ENCODE results near the gene FANCD2OS.
"Not testable (repeated sequence)": the region's sequence is repeated elsewhere in the genome, so short reads cannot be mapped to it uniquely, and the experiment has no call there.

FANCD2OS gene

DNA sequence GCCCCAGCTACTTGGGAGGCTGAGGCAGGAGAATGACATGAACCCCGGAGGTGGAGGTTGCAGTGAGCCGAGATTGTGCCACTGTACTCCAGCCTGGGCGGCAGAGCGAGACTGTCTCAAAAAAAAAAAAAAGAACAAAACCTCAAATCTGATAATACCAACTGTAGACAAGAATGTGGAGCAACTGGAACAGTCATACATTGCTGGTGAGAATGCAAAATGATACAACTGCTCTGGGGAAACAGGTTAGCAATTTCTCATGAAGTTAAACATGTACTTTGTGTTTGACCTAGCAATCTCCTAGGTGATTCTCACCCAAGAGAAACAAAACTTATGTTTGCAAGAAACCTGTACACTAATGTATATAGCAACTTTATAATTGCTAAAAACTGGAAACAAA lies 29.1 kb upstream of the FANCD2OS start:
- intact Hi-C loops (cut with DNase I; ENCODE audit: low total_unique reads), result no loop called here
- H3K4me1 ChIP-seq, result no peaks in the 10 kb centered on the region
- H3K9me3 ChIP-seq, result no peaks in the 10 kb centered on the region
- H3K27ac ChIP-seq, result no peak overlapping the region
- H3K4me3 ChIP-seq, result no peak overlapping the region
- H3K36me3 ChIP-seq, result no peaks in the 10 kb centered on the region
- TF ChIP-seq, protein P1, sequence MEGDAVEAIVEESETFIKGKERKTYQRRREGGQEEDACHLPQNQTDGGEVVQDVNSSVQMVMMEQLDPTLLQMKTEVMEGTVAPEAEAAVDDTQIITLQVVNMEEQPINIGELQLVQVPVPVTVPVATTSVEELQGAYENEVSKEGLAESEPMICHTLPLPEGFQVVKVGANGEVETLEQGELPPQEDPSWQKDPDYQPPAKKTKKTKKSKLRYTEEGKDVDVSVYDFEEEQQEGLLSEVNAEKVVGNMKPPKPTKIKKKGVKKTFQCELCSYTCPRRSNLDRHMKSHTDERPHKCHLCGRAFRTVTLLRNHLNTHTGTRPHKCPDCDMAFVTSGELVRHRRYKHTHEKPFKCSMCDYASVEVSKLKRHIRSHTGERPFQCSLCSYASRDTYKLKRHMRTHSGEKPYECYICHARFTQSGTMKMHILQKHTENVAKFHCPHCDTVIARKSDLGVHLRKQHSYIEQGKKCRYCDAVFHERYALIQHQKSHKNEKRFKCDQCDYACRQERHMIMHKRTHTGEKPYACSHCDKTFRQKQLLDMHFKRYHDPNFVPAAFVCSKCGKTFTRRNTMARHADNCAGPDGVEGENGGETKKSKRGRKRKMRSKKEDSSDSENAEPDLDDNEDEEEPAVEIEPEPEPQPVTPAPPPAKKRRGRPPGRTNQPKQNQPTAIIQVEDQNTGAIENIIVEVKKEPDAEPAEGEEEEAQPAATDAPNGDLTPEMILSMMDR (IDR thresholded peaks at IDR 0.05), result no peak
- no peaks in the 10 kb centered on the region for H3K27me3 ChIP-seq
- no peak for DNase-seq

DNA sequence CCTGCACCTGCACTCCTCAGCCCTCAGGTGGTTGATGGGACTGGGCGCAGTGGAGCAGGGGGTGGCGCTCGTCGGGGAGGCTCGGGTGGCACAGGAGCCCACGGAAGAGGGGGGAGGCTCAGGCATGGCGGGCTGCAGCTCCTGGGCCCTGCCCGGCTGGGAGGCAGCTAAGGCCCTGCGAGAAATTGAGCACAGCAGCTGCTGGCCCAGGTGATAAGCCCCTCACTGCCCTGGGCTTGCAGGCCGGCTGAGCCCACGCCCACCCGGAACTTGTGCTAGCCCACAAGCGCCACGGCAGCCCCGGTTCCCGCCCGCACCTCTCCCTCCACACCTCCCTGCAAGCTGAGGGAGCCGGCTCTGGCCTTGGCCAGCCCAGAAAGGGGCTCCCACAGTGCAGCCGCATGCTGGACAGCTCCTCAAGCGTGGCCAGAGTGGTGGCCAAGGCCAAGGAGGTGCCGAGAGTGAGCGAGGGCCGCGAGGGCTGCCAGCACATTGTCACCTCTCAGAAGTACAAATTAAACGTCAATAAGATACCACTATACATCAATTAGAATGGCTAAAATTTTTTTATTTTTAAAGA lies 28.5 kb upstream of the FANCD2OS start:
- TF ChIP-seq, protein P1 (IDR thresholded peaks at IDR 0.05), result no peak
- intact Hi-C loops (cut with DNase I; ENCODE audit: low total_unique reads), result no loop called here
- no peaks in the 10 kb centered on the region for H3K36me3 ChIP-seq
- H3K4me3 ChIP-seq, result no peak overlapping the region
- H3K9me3 ChIP-seq, result no peaks in the 10 kb centered on the region
- no peaks in the 10 kb centered on the region for H3K4me1 ChIP-seq
- no peak overlapping the region for H3K27ac ChIP-seq
- DNase-seq, result no peak
- no peaks in the 10 kb centered on the region for H3K27me3 ChIP-seq

DNA sequence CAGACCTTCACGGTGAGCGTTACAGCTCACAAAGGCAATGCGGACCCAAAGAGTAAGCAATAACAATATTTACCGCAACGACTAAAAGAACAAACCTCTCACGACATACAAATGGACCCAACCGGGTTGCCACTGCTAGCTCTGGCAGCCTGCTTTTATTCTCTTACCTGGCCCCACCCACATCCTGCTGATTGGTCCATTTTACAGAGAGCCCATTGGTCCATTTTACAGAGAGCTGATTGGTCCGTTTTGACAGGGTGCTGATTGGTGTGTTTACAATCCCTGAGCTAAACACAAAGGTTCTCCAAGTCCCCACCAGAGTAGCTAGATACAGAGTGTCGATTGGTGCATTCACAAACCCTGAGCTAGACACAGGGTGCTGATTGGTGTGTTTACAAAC lies 27.8 kb upstream of the FANCD2OS start:
- not testable (repeated sequence) for H3K4me1 ChIP-seq, DNase-seq

DNA sequence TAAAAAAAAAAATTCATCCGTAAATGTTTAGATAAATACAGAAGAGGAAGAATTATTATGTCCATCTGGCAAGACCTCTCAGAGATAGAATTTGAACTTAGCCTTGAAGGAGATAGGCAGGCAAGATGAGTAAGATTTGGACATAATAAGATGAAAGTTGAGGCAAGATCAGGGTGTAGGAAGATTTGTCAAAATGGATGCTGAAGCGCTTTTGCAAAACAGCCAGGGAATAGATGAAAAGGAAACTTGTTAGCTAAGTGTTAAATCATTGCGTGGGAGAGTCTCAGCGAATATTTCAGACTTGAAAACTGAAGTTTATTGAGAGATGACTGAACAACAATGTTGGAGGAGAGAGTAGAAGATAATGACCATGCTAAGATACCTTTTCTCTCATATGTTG lies 14.7 kb upstream of the FANCD2OS start:
- Histone ChIP-seq H3K4me1 (peaks cover 0 to 18% (median 9%) of the 10 kb centered on the region in 4 donors), H3K27me3 (no peaks in the 10 kb centered on the region), H3K36me3 (peaks cover 22 to 51% (median 44%) of the 10 kb centered on the region in 3 donors), H3K9me3 (no peaks in the 10 kb centered on the region), H3K4me3 (no peak overlapping the region), H3K27ac (no peak overlapping the region)
- intact Hi-C loops (cut with DNase I; ENCODE audit: low total_unique reads), result no loop called here
- DNase-seq, result no peak
- TF ChIP-seq, protein P1 (IDR thresholded peaks at IDR 0.05), result no peak

More for the DNA sequence above, 27.8 kb upstream of the FANCD2OS start:
- H3K4me3 ChIP-seq; intact Hi-C loops (cut with DNase I; ENCODE audit: low total_unique reads); H3K27me3 ChIP-seq; H3K9me3 ChIP-seq; H3K36me3 ChIP-seq; H3K27ac ChIP-seq: not testable (repeated sequence)

DNA sequence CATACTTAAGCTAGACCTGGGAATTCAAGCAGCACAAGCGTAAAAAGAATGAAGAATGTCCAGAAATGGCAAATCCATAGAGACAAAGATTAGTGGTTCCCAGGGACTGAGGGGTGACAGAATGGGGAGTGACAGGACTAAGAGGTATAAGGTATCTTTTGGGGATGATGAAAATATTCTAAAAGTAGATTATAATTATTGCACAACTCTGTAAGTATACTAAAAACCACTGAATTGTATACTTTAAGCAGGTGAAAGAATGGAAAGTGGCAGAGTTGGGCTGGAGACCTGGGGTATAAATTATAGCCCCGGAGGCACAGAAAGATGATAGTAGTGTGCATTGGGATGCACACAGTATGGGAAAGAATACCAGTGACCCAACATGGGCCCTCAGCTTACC lies 13.0 kb upstream of the FANCD2OS start:
- Histone ChIP-seq H3K4me3 (no peak overlapping the region), H3K4me1 (peaks cover 0 to 34% (median 25%) of the 10 kb centered on the region in 4 donors), H3K27me3 (no peaks in the 10 kb centered on the region), H3K9me3 (no peaks in the 10 kb centered on the region), H3K36me3 (peaks cover 6 to 35% (median 27%) of the 10 kb centered on the region in 3 donors), H3K27ac (no peak overlapping the region)
- intact Hi-C loops (cut with DNase I; ENCODE audit: low total_unique reads), result no loop called here
- TF ChIP-seq, protein P1 (IDR thresholded peaks at IDR 0.05), result no peak
- no peak for DNase-seq

DNA sequence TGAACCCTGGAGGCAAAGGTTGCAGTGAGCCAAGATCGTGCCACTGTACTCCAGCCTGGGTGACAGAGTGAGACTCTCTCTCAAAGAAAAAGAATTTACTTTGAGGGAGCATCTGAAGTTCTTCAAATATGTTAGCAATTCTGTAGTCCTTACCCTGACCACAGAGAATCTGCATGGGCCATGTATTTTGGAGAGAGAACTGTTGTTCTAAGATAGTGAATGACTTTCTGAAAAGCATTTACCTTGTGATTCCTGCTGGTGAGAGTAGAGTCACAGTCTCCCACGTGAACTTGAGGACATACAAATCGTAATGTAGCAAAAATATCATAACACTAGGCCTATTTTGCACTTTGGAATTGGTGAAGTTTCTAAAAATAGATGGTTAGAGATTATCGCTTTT lies 11.3 kb upstream of the FANCD2OS start:
- no peak for DNase-seq
- intact Hi-C loops (cut with DNase I; ENCODE audit: low total_unique reads), result no loop called here
- peaks cover 0 to 20% (median 13%) of the 10 kb centered on the region in 3 donors for H3K36me3 ChIP-seq
- H3K27me3 ChIP-seq, result no peaks in the 10 kb centered on the region
- TF ChIP-seq, protein P1 (IDR thresholded peaks at IDR 0.05), result no peak
- H3K9me3 ChIP-seq, result no peaks in the 10 kb centered on the region
- H3K4me1 ChIP-seq, result peaks cover 0 to 40% (median 25%) of the 10 kb centered on the region in 4 donors
- no peak overlapping the region for H3K4me3 ChIP-seq
- H3K27ac ChIP-seq, result no peak overlapping the region
